Thoracic aorta endothelial cell (primary cell): Measurements from ENCODE around the gene NGDN. TPM values are rescaled to one million over a fixed set of nuclear protein-coding genes. Genes with fewer than 3 reads are reported as not detected.

Experiments used
- total RNA-seq: library from RNA; depleted of rRNA; stranded (reverse); fragments of >200 nt; gene quantifications from 2 replicates; pipeline ENCODE4 v1.2.3, GENCODE V29; 2012

The NGDN gene, protein sequence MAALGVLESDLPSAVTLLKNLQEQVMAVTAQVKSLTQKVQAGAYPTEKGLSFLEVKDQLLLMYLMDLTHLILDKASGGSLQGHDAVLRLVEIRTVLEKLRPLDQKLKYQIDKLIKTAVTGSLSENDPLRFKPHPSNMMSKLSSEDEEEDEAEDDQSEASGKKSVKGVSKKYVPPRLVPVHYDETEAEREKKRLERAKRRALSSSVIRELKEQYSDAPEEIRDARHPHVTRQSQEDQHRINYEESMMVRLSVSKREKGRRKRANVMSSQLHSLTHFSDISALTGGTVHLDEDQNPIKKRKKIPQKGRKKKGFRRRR
- 41.6 and 48.2 TPM in 2 replicates for total RNA-seq

DNA sequence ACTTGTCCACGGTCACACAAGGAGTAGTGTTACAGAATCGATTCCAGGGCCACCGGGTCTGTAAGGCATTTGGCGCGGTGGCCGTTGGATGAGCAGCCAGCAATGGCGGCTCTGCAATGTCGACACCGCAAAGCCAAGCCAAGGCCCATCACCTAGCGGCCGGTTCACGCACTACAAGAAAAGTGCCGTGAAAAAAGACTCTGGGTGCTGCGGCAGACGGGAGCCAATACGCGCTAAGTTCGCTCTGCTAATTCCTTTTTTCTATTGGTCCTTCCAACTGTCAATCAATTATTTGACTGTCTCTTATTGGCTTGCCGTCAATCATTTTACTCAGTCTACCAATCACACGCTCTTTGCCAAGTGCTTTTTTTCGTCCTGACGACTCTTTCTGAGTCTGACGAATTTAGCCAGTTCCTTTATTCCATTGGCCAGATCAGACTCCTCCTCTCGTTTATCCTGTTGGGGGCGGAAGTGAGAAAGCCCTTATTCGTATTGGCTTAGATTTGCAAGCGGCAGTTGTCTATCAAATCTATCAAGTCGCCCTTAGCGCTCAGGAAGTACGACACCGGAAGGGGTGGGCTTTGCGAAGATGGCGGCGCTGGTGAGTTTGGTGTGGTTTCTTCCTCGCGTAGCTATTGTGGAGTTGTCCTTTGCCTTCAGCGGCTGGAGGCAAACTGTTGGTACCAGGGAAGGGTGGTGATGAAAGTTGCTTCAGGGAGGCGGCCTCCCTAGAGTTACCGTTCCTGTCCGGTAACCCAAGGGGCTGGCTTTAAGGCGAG, at the start of gene NGDN:
NGDN (plus strand) TSS at position 577 of the 779 bp plus-strand sequence; CDS start at position 590, 13 bp downstream.

DNA sequence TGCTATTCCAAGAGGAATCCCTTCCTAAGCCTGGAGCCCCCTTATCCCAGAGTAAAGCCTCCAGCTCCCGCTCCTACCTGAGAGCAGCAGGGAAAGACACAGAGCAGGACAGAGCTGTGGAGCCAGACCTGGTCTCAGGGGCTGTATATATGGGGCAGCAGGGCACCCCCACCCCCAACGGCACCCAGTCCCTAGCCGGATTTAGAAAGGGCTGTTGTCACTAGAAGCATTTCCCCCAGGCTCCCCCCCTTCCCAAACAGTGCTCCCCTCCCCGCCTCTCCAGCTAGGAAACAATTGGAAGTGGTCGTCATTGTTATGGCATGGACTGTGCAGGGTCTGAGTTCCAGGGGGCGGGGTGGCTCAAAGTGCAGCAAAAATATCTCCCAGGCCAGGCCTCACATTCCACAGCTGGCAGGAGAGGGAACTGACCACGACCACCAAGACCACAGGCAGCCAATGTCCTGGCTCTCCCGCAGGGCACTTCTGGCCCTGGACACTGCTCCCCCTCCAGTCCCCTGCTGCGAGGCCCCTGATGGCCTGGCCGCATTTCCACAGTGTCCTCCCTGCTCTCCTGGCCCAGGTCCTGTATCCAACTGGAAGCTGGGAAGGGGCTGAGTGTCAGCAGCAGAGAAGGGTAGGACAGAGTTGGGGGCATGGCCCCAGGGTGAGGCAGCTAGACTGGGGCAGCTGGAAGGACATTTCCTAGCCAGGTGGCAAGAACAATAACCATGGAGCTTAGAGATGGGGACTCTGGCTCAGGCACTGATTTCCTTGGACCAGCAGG, 33.8 kb upstream of the NGDN start, which contains the start of gene MYH7:
MYH7 (minus strand) TSS at position 118 of the 784 bp plus-strand sequence. CDS start 1,928 bp downstream, outside the sequence.

Other genes with a start within 250 kb of the NGDN start
- not detected in 2 replicates for gene RNF212B, start 231.8 kb upstream of the NGDN start, total RNA-seq
- 5.9 and 9.8 TPM in 2 replicates for gene HOMEZ, start 183.6 kb upstream of the NGDN start, total RNA-seq
- gene PPP1R3E, start 166.8 kb upstream of the NGDN start, total RNA-seq: 3.7 and 4.7 TPM in 2 replicates
- gene BCL2L2, start 162.9 kb upstream of the NGDN start, total RNA-seq: 18.5 and 22.2 TPM in 2 replicates
- 71.1 and 81.7 TPM in 2 replicates for gene PABPN1, start 148.2 kb upstream of the NGDN start, total RNA-seq
- gene SLC22A17, start 116.8 kb upstream of the NGDN start, total RNA-seq: 0.86 and 1.1 TPM in 2 replicates
- not detected in 2 replicates for gene EFS, start 104.5 kb upstream of the NGDN start, total RNA-seq
- gene IL25, start 96.9 kb upstream of the NGDN start, total RNA-seq: not detected in 2 replicates
- not detected in 2 replicates for gene CMTM5, start 92.7 kb upstream of the NGDN start, total RNA-seq
- not detected in 2 replicates for gene MYH6, start 61.4 kb upstream of the NGDN start, total RNA-seq
- gene MYH7, start 34.0 kb upstream of the NGDN start, total RNA-seq: not detected in 2 replicates
- 0.40 and 0.86 TPM in 2 replicates for gene ZFHX2, start 82.1 kb downstream of the NGDN start, total RNA-seq
- 14.1 and 18.9 TPM in 2 replicates for gene THTPA, start 86.6 kb downstream of the NGDN start, total RNA-seq
- 7.6 and 17.0 TPM in 2 replicates for gene AP1G2, start 98.1 kb downstream of the NGDN start, total RNA-seq
- not detected in 2 replicates for gene JPH4, start 109.1 kb downstream of the NGDN start, total RNA-seq
- 0.27 and 1.5 TPM in 2 replicates for gene DHRS2, start 166.7 kb downstream of the NGDN start, total RNA-seq